ENCODE data around the gene NTN5.
"Not testable (repeated sequence)": the region's sequence is repeated elsewhere in the genome, so short reads cannot be mapped to it uniquely, and the experiment has no call there.

The NTN5 gene

DNA sequence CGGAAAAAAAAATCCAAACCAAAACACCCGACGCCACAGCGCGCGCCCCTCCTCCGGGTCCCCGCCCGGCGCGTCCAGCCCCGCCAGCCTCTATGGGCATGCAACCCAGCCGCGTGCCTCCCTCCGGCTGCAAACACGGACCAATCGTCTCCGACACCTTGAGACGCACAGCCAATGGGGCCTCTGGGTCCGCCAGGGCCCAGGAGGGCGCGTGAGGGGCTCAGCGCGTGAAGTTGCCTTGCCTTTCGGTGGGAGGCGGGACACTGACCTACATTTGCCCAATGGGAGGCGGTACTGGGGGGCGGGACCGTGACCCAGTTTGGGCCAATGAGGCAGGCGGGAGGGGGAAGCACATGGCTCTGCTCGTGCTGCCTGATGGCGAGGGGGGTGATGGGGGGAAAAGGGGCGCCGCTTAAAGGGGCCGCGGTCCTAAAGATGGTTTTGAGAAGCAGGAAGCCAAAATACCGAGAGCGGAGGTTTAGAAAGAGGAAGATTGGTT, 35.3 kb downstream of the NTN5 start:
- Mint-ChIP-seq H3K27ac (peak overlapping the region; percentile 99), H3K9me3 (peaks cover 8 to 9% of the 10 kb centered on the region in 2 donors), H3K27me3 (no peaks in the 10 kb centered on the region), H3K36me3 (peaks cover 5 to 16% of the 10 kb centered on the region in 2 donors), H3K4me1 (peaks cover 44 to 65% of the 10 kb centered on the region in 2 donors), H3K4me3 (peak overlapping the region; percentile 88 to 92)
- peak; percentile 75 to 77 for ATAC-seq (replicated peaks)
- peak; percentile 99 for DNase-seq

DNA sequence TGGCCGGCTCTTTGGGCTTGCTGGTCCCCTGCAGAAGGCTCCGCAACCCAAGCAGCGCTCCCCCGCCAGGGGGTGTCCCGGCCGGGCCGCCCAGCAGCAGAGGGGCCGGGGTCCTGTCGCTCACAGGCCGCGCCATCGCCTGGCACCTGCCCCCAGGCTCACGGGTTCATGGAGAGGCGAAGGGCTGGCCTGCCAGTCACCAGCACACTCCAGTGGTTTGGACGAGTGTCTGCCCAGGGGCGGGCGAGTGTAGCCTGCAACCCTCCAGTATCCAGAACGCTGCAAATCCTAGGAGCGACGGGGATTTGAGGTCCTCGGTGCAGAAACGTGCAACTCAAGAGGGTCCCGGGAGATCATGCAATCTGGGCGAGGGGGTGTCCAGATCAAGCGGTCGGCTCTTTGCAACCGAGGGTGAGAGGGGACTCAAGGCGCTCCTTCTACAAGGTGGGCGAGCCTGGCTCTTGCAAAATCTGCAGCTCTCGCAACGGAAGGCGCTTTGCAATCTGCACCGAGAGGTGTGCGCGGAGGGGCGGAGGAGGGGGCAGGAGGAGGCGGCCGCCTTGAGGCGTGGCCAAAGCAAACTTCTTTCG, 35.9 kb downstream of the NTN5 start, which contains the start of gene DBP:
DBP (minus strand) TSS at position 521 of the 590 bp plus-strand sequence; CDS start at position 136, 385 bp downstream.
- peak within 1 kb of the TSS; percentile 88 to 92 for H3K4me3 Mint-ChIP-seq
- peak within 1 kb of the TSS; percentile 99 for H3K27ac Mint-ChIP-seq

DNA sequence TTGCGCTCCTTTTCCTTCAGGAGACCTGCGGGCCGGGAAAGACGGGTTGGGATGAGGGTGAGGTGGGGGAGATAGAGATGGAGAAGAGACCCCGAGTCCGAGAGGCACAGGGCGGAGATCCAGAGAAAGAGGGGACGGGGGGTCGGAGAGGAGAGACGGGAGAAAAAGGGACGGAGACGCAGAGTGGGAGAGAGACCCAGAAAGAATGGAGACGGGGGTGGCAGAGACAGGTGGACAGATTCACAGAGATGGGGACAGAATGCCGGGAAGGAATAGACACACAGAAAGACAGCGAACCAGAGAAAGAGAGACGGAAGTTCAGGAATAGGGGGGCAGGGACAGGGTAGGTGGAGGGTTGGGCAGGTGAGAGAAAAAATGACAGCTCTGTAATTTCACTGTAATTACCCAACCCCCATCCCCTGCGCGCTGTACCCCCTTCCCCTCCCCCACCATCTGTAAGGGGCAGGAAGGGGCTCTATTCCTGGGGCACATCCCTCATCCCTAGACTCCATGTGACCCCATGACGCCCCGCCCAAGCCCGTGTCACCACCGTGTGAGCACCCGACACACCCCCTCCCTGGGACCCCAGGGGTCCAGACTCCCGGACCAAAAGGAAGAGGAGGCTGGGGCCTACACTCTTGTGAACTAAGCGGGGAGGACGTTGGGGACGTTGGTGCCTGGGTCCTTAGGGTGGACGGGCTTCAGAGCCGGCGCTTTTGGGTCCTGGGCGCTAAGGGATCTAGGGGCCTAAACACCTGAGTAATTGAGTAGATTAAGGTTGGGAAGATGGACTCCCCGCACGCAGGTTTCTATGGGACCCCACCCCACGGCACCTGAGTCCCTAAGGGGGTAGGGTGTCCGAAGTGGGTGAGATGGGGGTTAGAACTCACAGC, 36.6 kb downstream of the NTN5 start:
- H3K4me1 Mint-ChIP-seq = peaks cover 44 to 72% of the 10 kb centered on the region in 2 donors
- H3K27me3 Mint-ChIP-seq = no peaks in the 10 kb centered on the region
- H3K27ac Mint-ChIP-seq = peak overlapping the region; percentile 82
- peak overlapping the region; percentile 88 to 92 for H3K4me3 Mint-ChIP-seq
- H3K9me3 Mint-ChIP-seq = peaks cover 8 to 9% of the 10 kb centered on the region in 2 donors
- peaks cover 5 to 14% of the 10 kb centered on the region in 2 donors for H3K36me3 Mint-ChIP-seq
- no peak for DNase-seq
- ATAC-seq (replicated peaks) = no peak

More for the DNA sequence above, 35.9 kb downstream of the NTN5 start, which contains the start of gene DBP:
- peaks cover 44 to 69% of the 10 kb centered on the region in 2 donors for H3K4me1 Mint-ChIP-seq
- no peaks in the 10 kb centered on the region for H3K27me3 Mint-ChIP-seq
- ATAC-seq (replicated peaks) (peak in 1 of 2 donors; percentile 9), DNase-seq (no peak)
- H3K36me3 Mint-ChIP-seq = peaks cover 5 to 16% of the 10 kb centered on the region in 2 donors
- H3K9me3 Mint-ChIP-seq = peaks cover 8 to 9% of the 10 kb centered on the region in 2 donors

DNA sequence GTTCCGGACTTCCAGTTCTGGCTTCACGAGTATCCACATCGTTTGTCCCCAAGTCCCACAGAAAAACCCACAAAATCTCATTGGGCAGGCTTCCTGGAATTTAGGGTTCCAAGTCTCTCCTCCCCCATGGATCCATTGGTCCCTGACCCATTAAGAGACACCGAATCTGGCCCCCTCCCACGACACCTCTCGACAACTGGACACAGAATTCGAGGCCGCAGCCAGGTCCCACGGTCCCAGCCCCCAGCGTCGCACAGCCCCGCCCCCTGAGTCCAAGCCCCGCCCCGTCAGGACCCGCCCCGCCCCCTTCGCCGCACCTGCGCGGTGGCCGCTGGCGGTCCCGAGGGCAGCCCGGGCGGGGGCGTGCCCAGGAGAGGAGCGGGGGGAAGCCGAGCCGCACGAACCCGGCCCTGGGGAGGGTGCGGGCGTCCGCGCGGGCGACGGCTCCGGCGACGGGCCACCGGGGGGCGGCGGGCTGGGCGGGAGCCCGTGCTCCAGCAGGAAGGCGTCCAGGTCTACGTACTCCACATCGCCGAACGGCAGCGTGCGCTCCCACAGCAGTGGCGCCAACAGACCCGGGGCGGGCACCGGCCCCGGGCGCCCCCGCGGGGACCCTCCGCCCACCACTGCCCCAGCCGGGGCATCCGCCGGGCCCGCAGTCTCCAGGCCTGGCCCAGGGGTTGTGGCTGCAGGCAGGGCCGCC, 37.4 kb downstream of the NTN5 start:
- H3K27ac Mint-ChIP-seq = peak overlapping the region; percentile 91
- H3K4me3 Mint-ChIP-seq = peak overlapping the region; percentile 88 to 92
- H3K4me1 Mint-ChIP-seq = peaks cover 44 to 80% of the 10 kb centered on the region in 2 donors
- peaks cover 5 to 16% of the 10 kb centered on the region in 2 donors for H3K36me3 Mint-ChIP-seq
- peak; percentile 15 to 26 for ATAC-seq (replicated peaks)
- no peaks in the 10 kb centered on the region for H3K27me3 Mint-ChIP-seq
- peaks cover 8 to 9% of the 10 kb centered on the region in 2 donors for H3K9me3 Mint-ChIP-seq
- DNase-seq = peak; percentile 69

DNA sequence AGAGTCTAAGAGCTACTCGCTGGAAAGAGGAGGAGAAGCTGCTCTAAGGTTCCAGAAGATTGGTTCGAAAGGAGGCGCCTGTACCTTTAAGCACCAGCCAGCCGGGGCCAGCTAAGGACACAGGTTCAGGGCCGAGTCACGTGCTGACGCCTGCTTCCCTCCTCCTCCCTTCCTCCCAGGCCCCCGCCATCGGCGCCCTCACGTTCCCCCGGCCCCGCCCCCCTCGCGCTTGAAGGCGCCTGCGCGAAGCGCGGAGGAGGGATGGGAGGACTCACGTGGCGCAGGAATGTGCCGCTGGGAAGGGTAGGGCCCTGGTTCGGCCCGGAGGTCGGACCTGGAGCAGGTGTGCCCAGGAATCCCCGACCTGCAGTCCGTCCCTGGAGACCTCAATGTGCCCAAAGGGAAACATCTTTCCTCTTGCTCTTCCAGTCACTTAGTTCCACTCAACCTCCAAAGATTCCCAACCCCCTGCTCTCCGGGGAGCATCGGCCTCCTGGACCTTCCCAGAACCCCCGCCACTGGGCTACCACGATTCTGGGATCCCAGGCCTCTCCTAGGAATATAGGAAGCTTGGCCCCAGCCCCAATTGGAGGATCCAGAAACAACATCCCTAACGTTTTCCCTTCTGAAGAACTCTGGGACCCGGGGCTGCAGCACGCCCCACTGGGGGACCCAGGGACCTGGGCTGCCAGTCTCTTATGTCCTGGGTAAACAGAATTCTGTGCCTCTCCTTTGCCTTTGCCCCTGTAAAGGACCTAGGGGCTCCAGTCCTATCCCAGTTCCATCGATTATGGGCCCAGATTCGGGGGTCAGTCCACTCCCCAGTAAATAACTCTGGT, 38.2 kb downstream of the NTN5 start:
- H3K27me3 Mint-ChIP-seq = no peaks in the 10 kb centered on the region
- peak overlapping the region; percentile 91 for H3K27ac Mint-ChIP-seq
- ATAC-seq (replicated peaks) (peak; percentile 31 to 40), DNase-seq (peak; percentile 91)
- peaks cover 8 to 9% of the 10 kb centered on the region in 2 donors for H3K9me3 Mint-ChIP-seq
- H3K36me3 Mint-ChIP-seq = peaks cover 9 to 20% of the 10 kb centered on the region in 2 donors
- H3K4me3 Mint-ChIP-seq = peak overlapping the region; percentile 85 to 87
- H3K4me1 Mint-ChIP-seq = peaks cover 42 to 79% of the 10 kb centered on the region in 2 donors

DNA sequence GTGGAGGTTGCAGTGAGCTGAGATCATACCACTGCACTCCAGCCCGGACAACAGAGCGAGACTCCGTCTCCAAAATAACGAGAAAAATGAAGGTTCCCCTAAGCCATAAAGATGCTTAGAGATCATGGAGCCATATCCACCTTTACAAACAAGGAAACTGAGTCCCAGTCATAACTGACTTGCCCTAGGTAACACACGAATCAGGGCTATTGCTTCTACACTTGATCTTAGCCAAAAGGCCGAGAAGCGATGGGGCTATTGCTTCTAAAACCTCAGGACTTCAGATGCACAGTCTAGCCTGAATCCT, 38.8 kb downstream of the NTN5 start:
- ATAC-seq (replicated peaks) = no peak
- peaks cover 7% of the 10 kb centered on the region in 2 donors for H3K9me3 Mint-ChIP-seq
- H3K4me3 Mint-ChIP-seq = peak overlapping the region; percentile 85 to 87
- no peaks in the 10 kb centered on the region for H3K27me3 Mint-ChIP-seq
- H3K4me1 Mint-ChIP-seq = peaks cover 37 to 72% of the 10 kb centered on the region in 2 donors
- no peak for DNase-seq
- H3K27ac Mint-ChIP-seq = peak overlapping the region; percentile 91
- peaks cover 14 to 21% of the 10 kb centered on the region in 2 donors for H3K36me3 Mint-ChIP-seq

DNA sequence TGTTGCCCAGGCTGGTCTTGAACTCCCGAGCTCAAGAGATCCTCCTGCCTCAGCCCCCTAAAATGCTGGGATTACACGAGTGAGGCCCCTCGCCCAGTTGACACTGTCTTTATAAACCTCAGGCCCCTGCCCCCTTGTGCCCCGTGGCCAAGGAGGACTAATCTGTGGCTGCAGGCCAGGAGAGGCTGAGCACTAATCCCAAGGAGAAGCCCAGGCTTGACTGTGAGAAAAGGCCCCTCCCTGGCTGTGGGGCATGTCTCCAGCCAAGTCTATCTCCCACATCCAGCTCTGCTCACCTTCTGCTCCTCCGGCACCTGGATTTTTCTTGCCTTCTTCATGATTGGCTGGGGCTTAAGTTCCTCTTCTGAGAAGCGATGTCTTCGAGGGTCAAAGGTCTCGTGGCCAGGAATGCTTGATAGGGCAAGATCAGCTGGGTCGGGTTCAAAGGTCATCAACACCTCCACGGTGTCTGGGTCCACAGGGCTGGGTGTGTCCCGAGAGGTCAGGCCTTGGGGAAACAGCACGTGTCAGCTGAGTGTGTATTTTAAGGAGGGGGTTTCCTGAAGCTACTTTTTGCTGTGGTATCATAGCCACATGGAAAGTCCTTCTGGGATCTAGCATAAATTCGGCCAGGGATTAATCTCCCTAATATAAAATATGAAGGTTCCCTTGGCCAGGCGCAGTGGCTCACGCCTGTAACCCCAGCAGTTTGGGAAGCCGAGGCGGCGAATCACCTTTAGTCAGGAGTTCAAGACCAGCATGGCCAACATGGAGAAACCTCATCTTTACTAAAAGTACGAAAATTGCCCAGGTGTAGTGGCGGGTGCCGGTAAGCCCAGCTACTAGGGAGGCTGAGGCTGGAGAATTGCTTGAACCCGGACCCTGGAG, 39.4 kb downstream of the NTN5 start:
- Mint-ChIP-seq H3K9me3 (peaks cover under 1% of the 10 kb centered on the region in 2 donors), H3K27me3 (no peaks in the 10 kb centered on the region), H3K27ac (peak overlapping the region; percentile 91), H3K36me3 (peaks cover 11 to 21% of the 10 kb centered on the region in 2 donors), H3K4me3 (peak overlapping the region; percentile 47 to 85), H3K4me1 (peaks cover 32 to 66% of the 10 kb centered on the region in 2 donors)
- ATAC-seq (replicated peaks) = no peak
- no peak for DNase-seq

DNA sequence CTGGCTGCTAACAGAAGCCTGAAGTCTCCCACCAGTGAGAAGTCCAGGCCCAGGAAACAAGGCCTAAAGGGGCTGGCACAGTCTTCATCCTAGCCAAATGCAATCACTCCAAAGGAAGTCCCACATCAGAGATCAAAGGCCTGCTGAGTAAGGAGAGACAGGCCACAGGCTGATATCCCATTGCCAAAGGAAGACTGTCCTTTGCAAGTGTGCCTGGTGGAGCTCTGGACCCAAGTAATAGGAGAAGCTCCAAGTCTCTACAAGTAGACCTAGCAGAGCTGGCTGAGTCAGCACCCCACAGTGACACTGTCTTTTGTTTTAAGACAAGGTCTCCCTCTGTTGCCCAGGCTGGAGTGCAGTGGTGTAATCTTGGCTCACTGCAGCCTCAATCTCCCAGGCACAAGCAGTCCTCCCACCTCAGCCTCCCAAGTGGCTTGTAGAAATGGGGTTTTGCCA, 40.1 kb downstream of the NTN5 start:
- Mint-ChIP-seq H3K4me1 (peaks cover 30 to 60% of the 10 kb centered on the region in 2 donors), H3K27me3 (no peaks in the 10 kb centered on the region), H3K27ac (peak overlapping the region; percentile 62), H3K9me3 (no peaks in the 10 kb centered on the region), H3K36me3 (peaks cover 11 to 20% of the 10 kb centered on the region in 2 donors), H3K4me3 (no peak overlapping the region)
- no peak for ATAC-seq (replicated peaks)
- DNase-seq = no peak

DNA sequence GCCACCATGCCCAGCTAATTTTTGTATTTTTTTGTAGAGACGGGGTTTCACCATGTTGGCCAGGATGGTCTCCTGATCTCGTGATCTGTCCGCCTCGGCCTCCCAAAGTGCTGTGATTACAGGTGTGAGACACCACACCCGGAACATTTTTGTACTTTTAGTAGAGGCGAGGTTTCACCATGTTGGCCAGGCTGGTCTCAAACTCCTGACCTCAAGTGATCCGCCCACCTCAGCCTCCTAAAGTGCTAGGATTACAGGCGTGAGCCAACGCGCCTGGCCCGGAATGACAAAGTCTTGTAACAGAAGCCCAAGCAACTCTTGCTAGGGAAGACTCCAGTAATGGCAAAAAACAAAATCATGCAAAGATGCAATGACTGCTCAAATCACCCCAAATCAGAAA, 40.5 kb downstream of the NTN5 start:
- H3K4me3 Mint-ChIP-seq; H3K9me3 Mint-ChIP-seq; DNase-seq; H3K27me3 Mint-ChIP-seq; ATAC-seq (replicated peaks): not testable (repeated sequence)
- H3K36me3 Mint-ChIP-seq = peaks cover 11 to 20% of the 10 kb centered on the region in 2 donors
- H3K4me1 Mint-ChIP-seq = peaks cover 31 to 62% of the 10 kb centered on the region in 2 donors
- peak overlapping the region; percentile 62 for H3K27ac Mint-ChIP-seq

DNA sequence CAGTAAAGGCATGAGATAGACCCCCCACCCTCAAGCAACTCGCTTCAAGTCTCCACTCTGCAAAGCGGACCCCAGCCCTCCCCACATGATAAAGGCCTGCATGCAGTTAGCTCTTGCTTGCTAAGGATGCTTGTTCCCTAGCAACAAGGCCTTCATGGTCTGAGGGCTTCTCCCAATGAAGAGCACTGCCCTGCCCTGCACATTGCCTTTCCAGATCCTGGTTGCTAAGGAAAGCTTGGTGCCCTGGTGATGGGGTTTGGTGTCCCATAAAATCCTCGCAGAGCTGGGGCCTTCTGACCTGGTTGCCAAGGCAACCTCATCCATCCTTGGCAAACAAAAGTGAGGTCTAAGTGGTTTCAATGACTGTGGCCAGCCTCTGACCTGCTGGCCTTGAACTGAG, 41.6 kb downstream of the NTN5 start:
- DNase-seq (no peak), ATAC-seq (replicated peaks) (no peak)
- H3K4me1 Mint-ChIP-seq = peaks cover 33 to 63% of the 10 kb centered on the region in 2 donors
- no peaks in the 10 kb centered on the region for H3K27me3 Mint-ChIP-seq
- no peak overlapping the region for H3K27ac Mint-ChIP-seq
- no peak overlapping the region for H3K4me3 Mint-ChIP-seq
- peaks cover 11 to 20% of the 10 kb centered on the region in 2 donors for H3K36me3 Mint-ChIP-seq
- H3K9me3 Mint-ChIP-seq = no peaks in the 10 kb centered on the region

DNA sequence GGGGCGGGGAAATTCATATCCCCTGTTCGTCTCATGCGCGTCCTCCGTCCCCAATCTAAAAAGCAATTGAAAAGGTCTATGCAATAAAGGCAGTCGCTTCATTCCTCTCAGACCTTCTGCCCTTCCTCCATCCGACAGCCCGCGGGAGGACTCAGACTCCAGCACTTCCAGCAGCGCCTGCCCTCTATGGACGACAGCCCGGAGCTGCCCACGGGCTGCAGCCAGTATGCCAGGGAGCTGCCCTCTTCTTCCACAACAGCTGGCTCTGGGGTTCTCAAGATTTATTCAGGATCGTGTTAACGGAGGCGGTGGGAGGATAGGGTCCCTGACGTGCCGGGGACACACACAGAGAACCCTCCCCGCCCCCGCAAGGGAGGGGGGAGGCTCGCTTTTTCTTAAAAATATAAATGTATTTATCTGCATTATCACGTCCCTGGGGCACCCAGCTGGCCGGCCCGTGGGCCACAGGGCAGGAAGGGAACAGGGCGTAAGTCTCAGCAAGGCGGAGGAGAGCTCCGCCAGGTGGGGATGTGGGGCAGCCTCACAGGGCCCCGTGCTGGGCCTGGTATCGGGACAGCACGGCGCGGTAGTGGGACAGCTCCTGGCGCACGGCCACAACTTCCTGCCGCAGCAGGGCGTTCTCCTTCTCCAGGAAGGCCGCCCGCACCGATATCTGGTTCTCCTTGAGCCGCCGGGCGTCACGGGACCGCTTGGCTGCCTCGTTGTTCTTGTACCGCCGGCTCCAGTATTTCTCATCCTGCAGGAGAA, 42.3 kb downstream of the NTN5 start:
- peak overlapping the region; percentile 79 for H3K27ac Mint-ChIP-seq

More for the DNA sequence above, 42.3 kb downstream of the NTN5 start:
- peaks cover 34 to 64% of the 10 kb centered on the region in 2 donors for H3K4me1 Mint-ChIP-seq
- no peak overlapping the region for H3K4me3 Mint-ChIP-seq
- H3K9me3 Mint-ChIP-seq = no peaks in the 10 kb centered on the region
- H3K27me3 Mint-ChIP-seq = no peaks in the 10 kb centered on the region
- no peak for ATAC-seq (replicated peaks)
- no peak for DNase-seq
- peaks cover 9 to 20% of the 10 kb centered on the region in 2 donors for H3K36me3 Mint-ChIP-seq

Measured in stimulated activated naive B cell treated with anti-CD40 and anti-IgM and Interleukin-4, amounts not matched to agents 10 μg/mL and 1 μg/mL and 100 μg/mL, for 72 hours (primary cell).